ENCODE measurements around the gene DENND1A.

GRCh38 chr9:123649909-123650308, 280.0 kb downstream of the DENND1A start:
- TF ChIP-seq POLR2A (IDR thresholded peaks at IDR 0.05): no peak
- no peak for TF ChIP-seq EP300 (IDR thresholded peaks at IDR 0.05)
- TF ChIP-seq CTCF (IDR thresholded peaks at IDR 0.05): no peak
